Nephron progenitor cell (in vitro differentiated cells): ENCODE data around the gene FARP2.
"Not testable (repeated sequence)": the region's sequence is repeated elsewhere in the genome, so short reads cannot be mapped to it uniquely, and the experiment has no call there.

ENCODE experiments used
- DNase-seq: peaks from one replicate; pipeline ENCODE4 v3.0.0; 2021
- H3K27ac Mint-ChIP-seq: 2 replicates; pipeline ENCODE4 v1.8.0; 2021; ENCODE audit warnings: mild to moderate bottlenecking, moderate library complexity, mixed read lengths
- H3K27me3 Mint-ChIP-seq: 2 replicates; pipeline ENCODE4 v1.8.0; 2021; ENCODE audit warnings: mild to moderate bottlenecking, low read depth, mixed read lengths; ENCODE audit not compliant: poor library complexity
- H3K36me3 Mint-ChIP-seq: 2 replicates; pipeline ENCODE4 v1.8.0; 2021; ENCODE audit warnings: low read depth, mixed read lengths
- H3K4me1 Mint-ChIP-seq: 2 replicates; pipeline ENCODE4 v1.8.0; 2021; ENCODE audit warnings: mixed read lengths
- H3K4me3 Mint-ChIP-seq: 2 replicates; pipeline ENCODE4 v1.8.0; 2021; ENCODE audit warnings: mild to moderate bottlenecking, moderate library complexity, mixed read lengths
- H3K9me3 Mint-ChIP-seq: 2 replicates; pipeline ENCODE4 v1.8.0; 2021; ENCODE audit warnings: mild to moderate bottlenecking, moderate library complexity, mixed read lengths
- CTCF ChIP-seq: fragments of 200-600 bp; sonication (generic); IDR thresholded peaks from 2 replicates; pipeline ENCODE4 v1.5.0; 2021; ENCODE audit warnings: antibody characterized with exemption

The FARP2 gene

DNA sequence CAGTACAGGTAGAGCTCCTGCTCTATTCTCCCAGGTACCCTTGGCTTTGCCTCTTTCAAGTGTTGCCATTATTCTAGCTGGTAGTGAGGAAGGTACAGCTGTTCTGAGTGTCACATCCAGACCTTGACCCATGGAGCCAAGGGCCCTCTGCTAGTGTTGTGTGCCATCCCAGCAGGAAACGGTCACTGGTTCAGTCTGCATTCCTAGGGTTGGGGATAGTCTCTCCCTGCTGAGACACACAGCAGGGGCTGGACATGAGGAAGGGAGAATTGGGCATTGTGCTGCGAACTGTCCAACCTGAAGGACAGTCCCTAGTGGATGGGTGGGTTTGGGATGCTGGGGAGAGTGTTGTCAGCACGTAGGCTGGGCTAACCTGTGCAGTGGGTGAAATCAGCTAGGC, 59.1 kb downstream of the FARP2 start:
- no peaks in the 10 kb centered on the region for H3K27me3 Mint-ChIP-seq
- TF ChIP-seq CTCF: no peak
- H3K36me3 Mint-ChIP-seq: peaks cover 28% of the 10 kb centered on the region
- H3K27ac Mint-ChIP-seq: no peak overlapping the region
- no peak overlapping the region for H3K4me3 Mint-ChIP-seq
- DNase-seq: no peak
- peaks cover 6% of the 10 kb centered on the region for H3K4me1 Mint-ChIP-seq
- H3K9me3 Mint-ChIP-seq: no peaks in the 10 kb centered on the region

- Mint-ChIP-seq H3K4me3 (no peak overlapping the region), H3K4me1 (no peaks in the 10 kb centered on the region), H3K27ac (no peak overlapping the region), H3K36me3 (peaks cover 29% of the 10 kb centered on the region), H3K27me3 (no peaks in the 10 kb centered on the region), H3K9me3 (peaks cover 4% of the 10 kb centered on the region)
- TF ChIP-seq CTCF: no peak
- DNase-seq: no peak
Observed at GRCh38 chr2:241417626-241418025, 61.5 kb downstream of the FARP2 start.

- no peaks in the 10 kb centered on the region for H3K27me3 Mint-ChIP-seq
- TF ChIP-seq CTCF: no peak
- peaks cover 60% of the 10 kb centered on the region for H3K36me3 Mint-ChIP-seq
- H3K9me3 Mint-ChIP-seq: peaks cover 31% of the 10 kb centered on the region
- H3K27ac Mint-ChIP-seq: no peak overlapping the region
- DNase-seq: no peak
- no peak overlapping the region for H3K4me3 Mint-ChIP-seq
- no peaks in the 10 kb centered on the region for H3K4me1 Mint-ChIP-seq
Observed at GRCh38 chr2:241421330-241421729, 65.2 kb downstream of the FARP2 start.

DNA sequence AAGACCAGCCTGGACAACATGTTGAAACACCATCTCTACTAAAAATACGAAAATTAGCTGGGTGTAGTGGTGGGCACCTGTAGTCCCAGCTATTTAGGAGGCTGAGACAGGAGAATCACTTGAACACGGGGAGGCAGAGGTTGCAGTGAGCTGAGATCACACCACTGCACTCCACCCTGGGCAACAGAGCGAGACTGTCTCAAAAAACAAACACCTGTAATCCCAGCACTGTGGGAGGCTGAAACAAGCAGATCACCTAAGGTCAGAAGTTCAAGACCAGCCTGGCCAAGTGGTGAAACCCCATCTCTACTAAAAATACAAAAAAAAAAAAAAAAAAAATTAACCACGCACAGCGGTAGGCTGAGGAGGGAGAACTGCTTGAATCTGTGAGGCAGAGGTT, 65.9 kb downstream of the FARP2 start:
- not testable (repeated sequence) for H3K4me1 Mint-ChIP-seq, DNase-seq, H3K4me3 Mint-ChIP-seq, H3K27ac Mint-ChIP-seq, H3K27me3 Mint-ChIP-seq
- Mint-ChIP-seq H3K9me3 (peaks cover 31% of the 10 kb centered on the region), H3K36me3 (peaks cover 64% of the 10 kb centered on the region)

GRCh38 chr2:241422350-241422749, 66.3 kb downstream of the FARP2 start:
- Mint-ChIP-seq H3K9me3 (peaks cover 31% of the 10 kb centered on the region), H3K4me3 (no peak overlapping the region), H3K4me1 (no peaks in the 10 kb centered on the region), H3K36me3 (peaks cover 64% of the 10 kb centered on the region), H3K27ac (no peak overlapping the region), H3K27me3 (no peaks in the 10 kb centered on the region)
- TF ChIP-seq CTCF: no peak
- DNase-seq: no peak

GRCh38 chr2:241423489-241423888, 67.4 kb downstream of the FARP2 start:
- H3K9me3 Mint-ChIP-seq: peaks cover 31% of the 10 kb centered on the region

GRCh38 chr2:241425368-241425767, 69.3 kb downstream of the FARP2 start:
- no peak for TF ChIP-seq CTCF
- no peaks in the 10 kb centered on the region for H3K4me1 Mint-ChIP-seq
- no peak for DNase-seq
- H3K27ac Mint-ChIP-seq: no peak overlapping the region
- peaks cover 76% of the 10 kb centered on the region for H3K36me3 Mint-ChIP-seq
- H3K27me3 Mint-ChIP-seq: no peaks in the 10 kb centered on the region
- peaks cover 36% of the 10 kb centered on the region for H3K9me3 Mint-ChIP-seq
- H3K4me3 Mint-ChIP-seq: no peak overlapping the region

More at GRCh38 chr2:241423489-241423888, 67.4 kb downstream of the FARP2 start:
- H3K36me3 Mint-ChIP-seq: peaks cover 60% of the 10 kb centered on the region
- not testable (repeated sequence) for DNase-seq, H3K4me1 Mint-ChIP-seq, H3K27me3 Mint-ChIP-seq, H3K27ac Mint-ChIP-seq, H3K4me3 Mint-ChIP-seq
